HepG2 (cell line): ENCODE data around the gene LDB3. TPM values are rescaled to one million over a fixed set of nuclear protein-coding genes. Genes with fewer than 3 reads are reported as not detected.

Source experiments
- EP300 ChIP-seq, 3 experiments: sonication (generic) in 1 of 3; formaldehyde crosslinking in 1 of 3; IDR thresholded peaks; 2 replicates each; pipeline versions ENCODE4 v1.5.1 to v1.6.1; 2011 to 2020; ENCODE audit warnings: low read depth in 2 of 3, low read length in 2 of 3, borderline replicate concordance in 1 of 3, improper control_type of control experiment in 1 of 3, mild to moderate bottlenecking in 1 of 3, missing genetic modification reagents in 1 of 3, moderate library complexity in 1 of 3
- FOXJ3 ChIP-seq: sonication (generic); formaldehyde crosslinking; IDR thresholded peaks from 2 replicates; pipeline ENCODE4 v1.4.0; 2020; ENCODE audit warnings: missing genetic modification reagents, mild to moderate bottlenecking, borderline replicate concordance
- HOXA5 ChIP-seq: sonication (generic); formaldehyde crosslinking; IDR thresholded peaks from 2 replicates; pipeline ENCODE4 v1.4.0; 2020; ENCODE audit warnings: missing genetic modification reagents
- LRRFIP1 ChIP-seq: sonication (generic); formaldehyde crosslinking; conservative IDR thresholded peaks from 2 replicates; pipeline ENCODE4 v1.4.0; 2020; ENCODE audit warnings: missing genetic modification reagents
- MXI1 ChIP-seq: IDR thresholded peaks from 3 replicates; pipeline ENCODE4 v1.6.1; 2012; ENCODE audit warnings: low read depth, low read length, inconsistent platforms, borderline replicate concordance
- PCBP2 ChIP-seq: fragments of 200-400 bp; formaldehyde crosslinking; optimal IDR thresholded peaks from 2 replicates; pipeline ENCODE3; 2018; ENCODE audit warnings: low read length, low read depth; ENCODE audit not compliant: poor library complexity, severe bottlenecking
- SMARCE1 ChIP-seq: fragments of 450-650 bp; IDR thresholded peaks from 2 replicates; pipeline ENCODE4 v1.6.1; 2017; ENCODE audit warnings: borderline replicate concordance
- ZEB1 ChIP-seq: IDR thresholded peaks from 2 replicates; pipeline ENCODE4 v1.6.1; 2012; ENCODE audit warnings: mild to moderate bottlenecking, low read depth, inconsistent platforms; ENCODE audit not compliant: insufficient replicate concordance
- ZNF136 ChIP-seq: sonication (generic); formaldehyde crosslinking; IDR thresholded peaks from 2 replicates; pipeline ENCODE4 v1.8.1; 2022; ENCODE audit warnings: low read depth, mild to moderate bottlenecking, moderate library complexity, missing genetic modification reagents
- ZNF484 ChIP-seq: sonication (generic); formaldehyde crosslinking; IDR thresholded peaks from 2 replicates; pipeline ENCODE4 v1.5.1; 2020; ENCODE audit warnings: mild to moderate bottlenecking, low read depth, missing genetic modification reagents, borderline replicate concordance
- ZNF503 ChIP-seq: sonication (generic); formaldehyde crosslinking; IDR thresholded peaks from 2 replicates; pipeline ENCODE4 v1.4.0; 2020; ENCODE audit warnings: missing genetic modification reagents
- ZNF674 ChIP-seq: sonication (generic); formaldehyde crosslinking; IDR thresholded peaks from 2 replicates; pipeline ENCODE4 v1.5.0; 2020; ENCODE audit warnings: low read depth, mild to moderate bottlenecking, missing genetic modification reagents
- ZNF800 ChIP-seq: sonication (generic); formaldehyde crosslinking; IDR thresholded peaks from 2 replicates; pipeline ENCODE4 v1.4.0; 2020; ENCODE audit warnings: missing genetic modification reagents
- ZNF891 ChIP-seq: sonication (generic); formaldehyde crosslinking; IDR thresholded peaks from 2 replicates; pipeline ENCODE4 v1.5.0; 2020; ENCODE audit warnings: mild to moderate bottlenecking, missing genetic modification reagents
- polyA plus RNA-seq, 8 experiments: library from polyadenylated mRNA; depleted of rRNA in 3 of 8; stranded (reverse) in 7 of 8; unstranded in 1 of 8; fragments of >200 nt; fragmentation: Illumina TruSeq in 4 of 8; extraction: Trizol in 4 of 8; gene quantifications; 2 replicates each; pipeline versions ENCODE4 v1.2.1 to v1.2.3, GENCODE V29; 2011 to 2016; ENCODE audit warnings: low read depth in 4 of 8, missing spikeins in 1 of 8, mixed read lengths in 1 of 8; ENCODE audit not compliant: insufficient read depth in 1 of 8
- total RNA-seq, 5 experiments: library from RNA; depleted of rRNA; stranded (reverse); fragments of >200 nt; fragmentation: Illumina TruSeq; extraction: Trizol; gene quantifications; 2 replicates each; pipeline ENCODE4 v1.2.3, GENCODE V29; 2016; ENCODE audit warnings: low read depth in 1 of 5

LDB3 gene
- total and polyA plus RNA-seq, 2 of the 13 experiments (the other 11 are each of a cell fraction or from before 2014, with no cell fraction given): not detected

- TF ChIP-seq ZNF800 (no peak), ZNF674 (CRISPR knock-in tag) (no peak), ZNF503 (CRISPR knock-in tag) (no peak), LRRFIP1 (CRISPR knock-in tag) (no peak), ZNF484 (CRISPR knock-in tag) (no peak), PCBP2 (no peak), ZEB1 (no peak), EP300 (IDR thresholded peaks at IDR 0.05; ENCODE audit: low read depth in 2 of 2, low read length in 2 of 2) (no peak), EP300 (CRISPR knock-in tag; IDR thresholded peaks at IDR 0.05; ENCODE audit: borderline replicate concordance) (no peak), ZNF891 (CRISPR knock-in tag) (no peak), HOXA5 (no peak), ZNF136 (CRISPR knock-in tag) (no peak), MXI1 (no peak; the same call in 2 of the 3 replicates), SMARCE1 (no peak), FOXJ3 (CRISPR knock-in tag) (no peak)
- TF ChIP-seq, all 625 proteins: peak for 34
Measured at GRCh38 chr10:86756511-86757112, 88.3 kb downstream of the LDB3 start, which contains the start of gene BMPR1A (continued).
